GM19455 (cell line): ENCODE results near the gene IFIT3.
A peak's percentile ranks its signal among the peaks of the same experiment; 100 is the strongest.

Experiments used
- ATAC-seq: cut with Tn5 transposase; IDR thresholded peaks from one replicate; pipeline ENCODE4 v1.9.1; 2021; ENCODE audit not compliant: unreplicated experiment

IFIT3 gene

DNA sequence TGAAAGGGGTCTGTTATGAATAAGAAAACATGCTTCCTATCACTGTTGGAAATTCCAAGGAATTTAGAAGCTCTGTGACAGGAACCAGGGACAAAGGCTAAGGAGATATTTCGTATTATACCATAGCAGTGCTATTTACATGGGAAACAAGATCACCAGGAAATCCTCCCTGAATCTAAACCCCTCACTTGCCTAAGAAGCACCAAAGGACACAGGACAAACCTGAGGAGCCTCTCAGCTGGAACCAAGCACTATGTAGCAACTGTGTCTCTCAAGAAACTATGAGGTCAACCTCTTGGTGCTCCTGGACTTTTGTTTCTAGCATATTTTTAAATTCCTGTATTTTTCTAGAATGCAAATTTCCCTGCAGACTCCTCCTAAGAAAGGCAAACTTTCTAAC lies 29.3 kb downstream of the IFIT3 start:
- no peak for ATAC-seq

DNA sequence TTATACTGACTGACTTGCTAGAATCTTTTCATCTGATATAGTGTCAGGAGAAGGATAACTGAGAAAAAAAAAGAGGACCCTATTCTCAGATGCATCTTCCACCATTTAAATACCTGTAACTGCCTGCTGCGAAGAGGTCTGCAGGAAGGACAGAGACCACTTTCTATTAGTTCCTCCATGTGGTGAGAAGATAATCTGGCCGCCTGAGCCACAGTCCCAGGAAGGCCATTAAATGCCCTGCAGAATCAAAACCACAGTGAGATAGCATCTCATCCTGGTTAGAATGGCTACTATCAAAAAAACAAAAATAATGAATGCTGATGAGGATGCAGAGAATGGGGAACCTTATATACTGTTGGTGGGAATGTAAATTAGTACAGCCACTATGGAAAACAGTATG lies 30.2 kb downstream of the IFIT3 start:
- ATAC-seq: no peak

DNA sequence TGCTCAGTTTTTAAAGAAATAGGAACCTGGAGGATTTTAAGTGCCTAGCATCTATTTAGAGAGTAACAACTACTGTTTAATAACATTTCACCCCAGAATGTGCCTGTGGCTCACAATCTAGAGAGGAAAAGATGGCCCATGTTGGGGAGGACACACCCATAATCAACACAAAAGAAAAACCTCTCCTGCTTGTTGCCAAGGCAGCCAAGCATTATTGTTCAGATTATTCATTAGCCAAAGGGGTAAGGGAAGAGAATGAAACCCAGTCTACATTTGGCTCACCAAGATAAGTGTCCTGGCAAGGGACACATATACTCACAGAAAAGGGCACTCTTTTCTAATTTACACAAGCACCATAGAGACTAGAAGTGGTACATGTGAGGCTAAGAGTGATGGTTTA lies 32.4 kb downstream of the IFIT3 start:
- no peak for ATAC-seq

DNA sequence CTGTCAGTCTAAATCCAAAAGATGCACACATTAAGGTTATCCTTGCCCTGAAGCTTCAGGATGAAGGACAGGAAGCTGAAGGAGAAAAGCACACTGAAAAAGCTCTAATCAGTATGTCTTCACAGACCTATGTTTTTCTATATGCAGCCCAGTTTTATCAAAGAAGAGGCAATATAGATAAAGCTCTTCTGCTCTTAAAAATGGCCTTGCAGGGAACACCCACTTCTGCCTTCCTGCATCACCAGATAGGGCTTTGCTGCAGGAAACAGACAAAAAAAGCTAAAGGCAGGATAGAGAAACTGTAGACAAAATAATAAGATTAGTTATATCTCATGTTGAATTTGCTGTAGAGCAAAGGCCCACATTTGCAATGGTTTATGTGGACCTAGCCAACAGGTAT lies 35.1 kb downstream of the IFIT3 start:
- no peak for ATAC-seq

DNA sequence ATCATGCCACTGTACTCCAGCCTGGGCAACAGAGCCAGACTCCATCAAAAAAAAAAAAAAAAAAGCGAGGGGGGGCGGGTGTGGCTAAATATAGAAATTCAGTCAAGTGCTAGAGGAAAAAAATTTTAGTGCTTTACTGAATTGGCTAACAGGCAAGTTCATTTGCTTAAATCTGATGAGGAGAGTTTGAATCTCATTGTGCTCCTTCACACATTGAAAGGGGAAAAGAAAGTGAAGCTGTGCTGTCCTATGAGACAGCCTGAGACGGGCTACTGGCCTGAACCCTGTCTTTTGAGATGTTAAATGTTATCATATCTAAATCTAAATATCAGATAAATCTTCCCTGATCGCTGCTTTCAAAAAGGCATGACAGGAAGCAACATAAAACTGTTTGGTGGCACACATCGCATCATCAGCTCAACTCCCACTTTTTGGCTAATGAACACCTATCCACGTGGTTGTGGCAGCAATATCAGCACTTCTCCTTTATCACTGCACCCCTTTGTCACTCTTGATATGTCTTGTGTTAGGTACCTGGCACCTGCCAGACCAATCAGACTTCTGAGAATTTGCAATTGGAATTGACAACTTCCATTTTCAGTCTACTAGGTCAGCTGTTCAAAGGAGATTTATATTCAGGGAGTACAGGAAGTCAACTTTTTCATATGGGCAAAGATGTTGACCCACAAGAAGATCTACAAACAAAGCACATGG lies 36.1 kb downstream of the IFIT3 start:
- no peak for ATAC-seq

DNA sequence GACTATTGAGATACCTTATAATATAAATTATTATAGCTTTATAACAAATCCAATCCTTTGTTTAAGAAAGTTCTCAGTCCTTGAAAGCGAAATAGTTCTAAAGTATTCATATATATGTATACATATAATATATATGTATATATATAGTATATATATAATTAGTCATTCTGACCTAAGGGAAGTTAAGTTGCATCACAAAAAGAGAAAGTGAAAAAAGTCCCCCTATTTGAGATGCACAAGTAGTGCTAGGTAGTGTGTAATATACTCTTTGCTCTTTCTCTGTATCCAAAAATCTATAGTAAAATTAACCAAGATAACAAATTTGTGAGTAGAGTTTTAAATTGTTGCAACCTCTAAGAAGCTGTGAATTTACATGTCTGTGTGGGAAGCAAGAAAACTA lies 36.7 kb downstream of the IFIT3 start:
- no peak for ATAC-seq

DNA sequence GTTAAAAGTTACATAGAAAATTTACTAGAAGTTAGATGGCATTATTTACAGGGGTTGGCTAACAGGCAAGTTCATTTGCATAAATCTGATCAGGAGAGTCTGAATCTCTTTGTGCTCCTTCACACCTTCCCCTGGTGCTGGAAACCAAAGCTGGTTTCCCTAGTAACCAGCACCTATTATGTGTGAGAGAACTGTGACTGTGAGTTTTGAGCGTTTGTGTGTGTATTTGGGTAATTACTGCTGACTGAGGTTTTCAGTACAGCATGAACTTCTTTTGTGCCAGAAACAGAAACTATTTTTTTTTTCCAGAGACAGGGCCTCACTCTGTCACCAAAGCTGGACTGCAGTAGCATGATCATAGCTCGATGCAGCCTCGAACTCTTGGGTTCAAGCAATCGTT lies 39.7 kb downstream of the IFIT3 start:
- peak; percentile 60 for ATAC-seq

DNA sequence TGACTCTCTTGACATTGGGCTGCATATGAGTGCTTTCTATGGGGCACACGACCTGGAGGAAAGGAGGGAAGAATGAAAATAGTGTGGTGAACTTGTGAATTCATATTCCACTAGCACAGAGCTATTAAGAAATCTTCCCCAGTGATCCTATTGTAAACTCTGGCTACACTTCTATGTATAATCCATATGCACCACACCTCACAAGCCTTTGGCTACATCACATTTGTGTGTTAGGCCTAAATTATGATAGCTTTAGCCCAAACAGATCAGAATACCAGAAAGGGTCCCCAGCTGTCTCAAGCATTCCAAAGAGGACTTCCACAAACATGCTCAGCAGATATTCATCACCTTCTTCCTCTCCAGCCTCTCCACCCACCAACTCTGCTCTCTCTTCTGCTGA lies 40.3 kb downstream of the IFIT3 start:
- no peak for ATAC-seq

DNA sequence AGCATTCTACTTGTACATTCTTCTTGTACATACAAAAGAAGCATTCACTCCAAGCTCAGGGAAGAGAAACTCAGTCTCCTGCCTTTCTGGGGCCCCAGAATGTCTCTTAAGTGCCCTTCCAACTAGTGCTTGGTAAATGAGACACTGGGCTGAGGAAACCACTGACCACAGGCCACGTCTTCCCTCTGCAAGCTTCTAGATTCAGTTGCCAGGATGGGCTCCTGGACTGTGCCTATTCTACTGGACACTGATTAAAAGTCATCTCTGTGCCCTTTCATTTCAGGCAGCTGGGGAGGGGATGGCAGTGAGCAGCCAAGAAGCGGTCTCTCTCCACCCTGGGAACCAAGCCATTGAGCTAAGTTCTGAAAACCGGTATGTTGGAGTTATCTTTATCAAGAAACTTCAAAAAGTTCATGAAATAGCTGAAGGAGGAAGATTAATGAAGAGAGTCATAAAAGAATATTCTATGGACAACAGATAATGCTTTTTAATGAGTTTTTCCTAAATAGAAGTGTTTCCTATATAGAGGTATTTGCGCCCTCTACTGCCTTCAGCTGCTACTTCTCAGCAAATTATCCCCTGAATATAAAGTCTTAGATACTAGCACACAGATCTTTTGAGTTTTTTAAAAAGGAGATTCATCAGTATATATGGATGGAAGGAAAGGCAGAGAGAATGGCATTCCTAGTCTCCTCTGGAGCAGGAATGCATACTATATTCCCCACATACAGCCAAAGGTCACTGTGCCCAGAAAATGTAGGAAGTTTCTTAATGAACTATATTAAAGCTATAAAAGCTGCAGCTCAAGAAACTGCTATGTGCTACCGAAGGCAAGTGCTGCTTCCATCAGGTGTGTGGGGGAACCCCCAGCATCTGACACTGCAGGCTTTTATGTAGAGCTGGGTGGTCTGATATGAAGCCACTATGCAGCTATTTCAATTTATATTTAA lies 41.6 kb downstream of the IFIT3 start:
- ATAC-seq: no peak

DNA sequence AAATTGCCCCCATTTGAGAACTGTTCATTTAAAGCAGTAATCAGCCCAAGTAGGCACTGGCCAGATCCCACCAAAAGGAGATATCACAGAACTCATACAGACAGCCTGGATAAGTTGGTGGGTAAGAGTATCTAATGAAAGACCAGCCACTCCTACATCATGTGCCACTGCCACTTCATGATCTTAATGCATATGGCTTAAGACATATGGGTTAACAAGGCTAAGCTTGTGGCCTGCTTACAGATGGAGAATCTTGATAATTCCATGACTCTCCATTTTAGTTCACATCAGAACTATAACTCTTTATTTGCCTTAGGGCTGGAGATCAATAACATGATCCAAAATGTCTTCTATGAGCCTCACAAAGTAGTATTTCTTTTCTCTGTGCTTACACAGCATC lies 43.3 kb downstream of the IFIT3 start:
- ATAC-seq: no peak

DNA sequence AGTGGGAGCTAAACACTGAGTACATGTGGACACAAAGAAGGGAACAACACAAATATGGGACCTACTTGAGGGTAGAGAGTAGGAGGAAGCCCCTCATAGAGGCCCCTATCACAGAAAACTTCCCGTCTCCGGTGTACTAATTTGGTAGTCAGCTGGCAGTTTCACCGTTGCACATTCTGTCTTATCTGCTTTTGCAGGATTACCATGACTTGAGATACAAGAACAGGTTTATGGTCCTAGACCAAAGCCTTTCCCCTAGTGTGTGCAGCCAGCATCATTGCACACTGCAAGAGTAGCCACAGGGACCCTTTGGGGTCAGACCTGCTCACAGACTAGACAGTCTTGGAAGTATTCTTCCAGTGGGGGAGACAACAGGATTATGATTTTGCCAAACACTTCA lies 44.2 kb downstream of the IFIT3 start:
- ATAC-seq: no peak

DNA sequence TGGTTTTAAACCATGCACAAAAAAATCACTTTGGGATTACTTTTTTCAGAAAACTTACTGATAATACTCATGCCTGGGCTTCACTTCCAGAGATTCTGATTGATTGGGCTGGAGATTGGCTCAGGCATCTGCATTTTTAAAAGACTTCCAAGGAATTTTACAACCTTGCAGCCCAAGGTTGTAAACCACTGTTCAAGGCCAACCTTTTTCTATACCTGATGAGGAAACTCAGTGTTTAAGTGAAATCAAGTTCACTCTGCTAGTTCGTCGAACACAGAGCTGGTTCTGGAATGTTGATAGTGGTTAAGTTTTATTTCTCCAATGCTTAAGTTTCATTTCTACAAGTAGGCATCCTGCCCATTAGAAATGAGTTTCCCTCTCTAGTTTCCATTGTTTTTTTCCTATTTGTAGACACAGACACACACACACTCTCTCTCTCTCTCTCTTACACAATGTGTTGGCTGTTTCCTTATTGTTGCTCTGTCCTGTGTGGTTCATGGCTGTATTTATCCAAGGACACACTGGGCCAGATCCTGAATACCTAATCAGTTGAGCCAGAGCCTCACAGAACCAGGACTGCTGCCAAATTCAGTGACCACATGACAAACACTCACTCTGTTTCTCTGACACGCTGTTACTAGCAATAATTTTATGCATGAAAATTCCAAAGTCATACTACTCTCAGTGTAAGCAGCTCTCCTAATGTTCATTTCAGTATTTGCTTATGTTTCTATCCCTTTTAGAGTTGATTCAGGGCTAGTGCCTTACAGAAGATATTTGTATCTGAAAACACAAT lies 46.3 kb downstream of the IFIT3 start:
- ATAC-seq: no peak

DNA sequence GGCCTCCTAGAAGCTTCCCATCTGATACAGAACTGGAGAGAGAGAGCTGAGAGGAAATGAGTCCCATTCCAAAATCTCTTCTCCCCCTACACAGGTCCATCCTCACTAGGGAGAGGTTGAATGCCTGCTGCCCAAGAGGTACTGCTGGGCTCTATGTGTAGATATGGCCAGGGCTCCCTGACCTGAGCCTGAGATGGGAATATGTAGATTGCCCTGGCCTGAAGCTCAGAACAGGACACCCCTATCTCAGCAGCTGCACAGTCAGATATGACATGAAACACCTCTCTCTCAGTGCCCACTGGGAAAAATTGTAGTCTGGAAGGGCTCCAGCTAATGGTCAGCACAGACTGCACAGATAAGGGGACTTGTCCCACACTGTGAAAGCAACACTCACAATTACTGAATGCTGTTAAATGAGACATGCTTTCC lies 46.9 kb downstream of the IFIT3 start:
- no peak for ATAC-seq

DNA sequence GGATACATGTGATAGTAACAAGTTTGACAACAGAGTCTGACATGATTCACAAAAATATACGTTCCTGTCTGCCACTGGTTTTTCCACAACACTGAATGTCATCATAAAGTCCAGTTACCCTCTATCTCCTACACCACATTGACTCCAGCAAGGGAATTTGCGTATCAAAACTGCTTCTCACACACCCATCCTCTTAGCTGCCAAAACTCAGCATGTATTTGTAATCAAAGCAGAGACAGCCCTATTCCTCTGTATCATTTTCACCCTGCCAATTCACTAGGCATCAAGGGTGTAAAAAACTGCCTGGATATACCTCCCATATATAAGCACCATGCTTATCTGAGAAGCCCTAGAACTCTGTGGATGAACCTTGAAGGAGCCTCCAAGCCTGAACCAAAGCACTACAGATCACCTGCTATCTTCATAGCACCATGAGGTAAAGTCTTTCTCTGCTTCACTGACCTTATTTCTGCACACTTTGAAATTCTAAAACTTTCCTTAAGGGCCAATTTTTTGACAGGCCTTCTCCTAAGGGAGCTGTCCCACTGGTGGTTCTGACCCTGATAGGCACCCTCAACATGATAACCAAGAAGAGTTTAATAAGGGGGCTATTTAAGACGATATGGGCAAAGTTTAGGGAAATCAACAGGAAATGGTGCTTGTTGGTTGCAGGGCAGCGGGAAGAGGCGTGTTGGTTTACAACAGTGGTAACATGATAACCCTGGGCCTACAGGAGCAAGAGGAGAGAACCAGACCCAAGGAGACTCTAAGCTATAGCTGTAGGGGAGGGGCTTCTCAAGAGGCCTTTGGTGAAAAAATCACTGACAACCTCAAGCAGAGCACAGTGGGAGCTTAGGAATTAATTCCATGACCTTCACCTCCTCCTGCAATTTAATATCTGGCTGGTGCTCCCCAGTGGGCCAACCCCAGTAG lies 50.2 kb downstream of the IFIT3 start, which contains the start of gene IFIT1B:
Gene IFIT1B (plus strand): TSS at position 352 of the 933 bp plus-strand sequence. CDS start 80 bp downstream, at position 432.
- ATAC-seq: no peak

DNA sequence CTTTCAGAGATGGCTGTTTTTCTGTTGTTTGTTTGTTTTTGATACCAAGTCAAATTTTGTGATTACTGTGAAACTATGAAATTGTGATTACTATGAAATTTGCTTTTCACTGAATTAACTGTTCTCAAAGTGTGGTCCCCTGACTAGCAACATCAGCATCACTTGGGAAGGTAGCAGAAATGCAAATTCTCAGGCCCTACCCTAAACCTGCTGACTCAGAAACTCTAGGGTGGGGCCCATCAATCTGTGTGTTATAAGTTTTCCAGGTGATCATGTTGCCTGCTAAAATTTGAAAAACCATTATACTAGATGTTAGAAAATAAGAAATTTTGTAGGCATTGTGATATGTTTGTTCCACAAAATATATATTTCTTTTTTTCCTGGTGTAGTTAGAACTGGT lies 51.3 kb downstream of the IFIT3 start:
- no peak for ATAC-seq

DNA sequence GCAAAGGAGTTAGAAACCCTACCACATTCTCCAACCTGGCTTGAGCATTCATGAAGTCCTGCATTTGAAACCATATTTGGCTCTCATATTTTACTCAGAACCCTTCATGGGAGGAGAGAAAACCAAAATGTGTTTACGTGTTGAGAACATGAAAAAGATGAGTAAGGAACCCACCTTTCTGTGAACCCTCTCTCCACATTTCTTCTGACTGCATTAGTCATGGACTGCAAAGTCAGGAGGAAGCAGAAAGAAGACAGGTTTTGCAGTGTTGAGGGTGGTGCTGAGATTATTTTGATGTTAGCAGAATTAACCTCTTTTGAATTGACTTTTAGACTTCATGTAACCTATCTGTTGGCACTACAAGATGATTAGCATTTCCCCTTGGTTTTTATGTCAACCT lies 55.0 kb downstream of the IFIT3 start:
- ATAC-seq: no peak

DNA sequence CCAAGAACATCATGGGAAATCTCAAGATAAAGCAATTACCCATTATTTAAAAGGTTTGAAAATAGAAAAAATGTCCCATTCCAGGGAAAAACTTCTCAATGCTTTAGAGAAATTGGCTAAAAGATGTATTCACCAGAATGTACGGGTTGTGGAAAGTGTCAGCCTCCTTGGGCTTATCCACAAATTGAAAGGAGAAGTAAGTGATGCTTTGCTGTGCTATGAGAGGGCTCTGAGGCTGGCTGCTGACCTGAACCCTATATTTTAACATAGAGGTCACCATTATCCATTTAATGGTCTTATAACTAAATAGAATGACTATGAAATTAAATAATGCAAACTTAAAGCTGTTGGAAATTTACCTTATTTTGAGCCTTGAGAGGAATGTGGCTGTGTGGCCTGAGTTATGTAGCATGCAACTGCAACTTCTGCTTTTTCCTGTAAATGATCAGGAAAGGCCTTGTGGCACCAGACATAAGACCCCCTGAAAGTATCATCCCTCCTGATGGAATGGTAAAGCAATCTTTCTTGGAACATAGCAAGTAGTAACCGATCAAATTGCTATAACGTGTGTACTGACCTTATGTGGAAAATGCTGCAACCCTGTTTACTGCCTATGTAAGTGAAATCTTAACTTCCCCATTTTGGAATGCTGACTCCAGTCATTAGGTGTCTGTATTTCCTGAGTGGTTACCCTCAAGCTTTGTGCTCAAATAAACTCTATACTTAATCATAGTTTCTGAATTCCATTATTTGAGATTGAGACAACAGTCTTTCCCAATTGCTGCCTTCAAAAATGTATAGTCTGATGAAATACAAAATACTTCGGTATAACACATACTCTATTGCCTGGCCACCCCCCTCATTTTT lies 56.9 kb downstream of the IFIT3 start:
- ATAC-seq: no peak

DNA sequence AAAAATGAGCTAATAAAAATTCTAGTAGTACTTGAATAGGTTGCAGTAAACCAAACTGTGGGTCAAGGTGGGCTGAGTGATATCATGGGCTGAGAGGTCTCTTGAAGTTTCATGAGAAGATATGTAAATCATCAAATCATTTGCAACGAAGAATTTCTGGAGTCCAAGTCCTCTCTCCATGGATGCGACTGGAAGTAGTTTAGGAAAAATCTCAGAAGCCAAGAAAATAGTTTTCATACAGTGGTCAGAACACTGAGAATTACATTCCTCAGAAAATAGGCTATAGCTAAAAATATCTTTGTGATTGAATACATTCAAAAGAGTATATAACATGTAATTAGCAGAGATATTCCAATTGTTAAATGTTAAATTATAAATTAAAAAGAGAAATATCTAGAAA lies 61.0 kb downstream of the IFIT3 start:
- ATAC-seq: no peak

DNA sequence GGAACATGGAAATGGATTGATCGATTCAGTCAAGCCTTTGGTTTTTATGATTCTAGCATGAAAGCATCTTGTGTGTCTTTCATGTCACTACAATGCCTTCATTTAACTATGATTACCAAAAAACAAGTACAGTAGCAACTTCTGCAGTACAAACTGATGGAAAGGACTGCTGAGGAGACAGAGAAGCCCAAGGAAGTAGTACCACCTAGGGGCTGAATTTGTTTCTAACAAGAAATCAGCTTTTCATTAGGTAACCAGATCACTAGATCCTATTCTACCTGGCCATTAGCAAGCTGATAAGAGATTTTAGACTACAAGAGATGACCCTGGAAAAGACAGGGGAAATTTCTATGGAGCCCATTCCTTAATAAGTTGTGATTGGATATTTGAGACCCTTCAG lies 61.5 kb downstream of the IFIT3 start:
- ATAC-seq: no peak
